ENCODE data around the gene LDLRAD2.
A peak's percentile ranks its signal among the peaks of the same experiment; 100 is the strongest.

Gene LDLRAD2

DNA sequence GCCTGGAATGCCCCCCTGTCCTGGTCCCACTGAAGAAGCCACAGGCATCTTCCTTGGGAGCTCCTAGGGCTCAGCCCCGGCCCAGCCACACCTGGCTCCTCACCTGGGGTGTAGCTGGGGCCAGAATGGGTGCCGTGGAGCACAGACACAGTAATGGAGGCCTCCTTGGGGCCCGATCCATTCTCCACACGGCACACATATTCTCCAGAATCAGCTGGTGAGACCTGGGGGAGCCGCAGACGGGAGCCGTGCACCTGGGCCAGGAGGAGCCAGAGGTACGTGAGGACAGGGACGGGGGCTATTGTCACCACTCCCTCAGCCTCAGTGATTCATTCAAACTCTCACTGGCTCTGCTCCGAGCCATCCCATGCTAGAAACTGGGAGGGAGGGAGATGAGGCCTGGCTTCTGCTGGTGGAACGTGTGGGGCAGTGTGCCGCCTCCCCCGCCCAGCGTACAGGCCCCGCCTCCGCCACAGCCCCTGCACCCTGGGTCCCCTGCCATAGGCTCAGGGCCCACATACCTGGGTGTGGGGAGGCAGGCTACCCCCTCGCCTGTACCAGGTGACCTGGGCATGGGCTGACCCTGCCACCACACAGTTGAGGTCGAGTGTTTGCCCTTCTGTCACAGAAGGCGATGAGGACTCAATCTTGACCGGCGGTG is 42.2 kb downstream of the LDLRAD2 start:
- DNase-seq, result no peak
- in situ Hi-C loops (cut with MboI; ENCODE audit: low pct_unique_long_range_greater_than_20kb, low sequenced_read_pairs), result no loop called here

DNA sequence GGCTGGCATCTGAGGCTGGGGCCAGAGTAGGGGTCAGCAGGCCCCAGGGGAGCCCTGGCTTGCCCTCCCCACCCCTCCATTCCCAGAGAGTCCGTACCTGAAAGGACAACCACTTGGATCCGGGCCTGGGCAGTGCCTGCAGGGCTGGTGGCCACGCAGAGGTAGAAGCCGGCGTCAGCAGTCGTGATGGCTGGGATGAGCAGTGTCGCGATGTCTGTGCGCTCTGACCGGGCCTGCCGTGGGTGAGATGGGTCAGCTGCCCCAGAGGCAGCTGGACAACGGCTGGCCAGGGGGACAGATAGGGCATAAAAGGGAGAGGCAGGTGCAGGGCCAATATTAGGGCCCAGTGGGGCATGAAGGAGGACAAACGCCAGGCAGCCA is 42.7 kb downstream of the LDLRAD2 start:
- no peak for DNase-seq
- in situ Hi-C loops (cut with MboI; ENCODE audit: low pct_unique_long_range_greater_than_20kb, low sequenced_read_pairs), result no loop called here

DNA sequence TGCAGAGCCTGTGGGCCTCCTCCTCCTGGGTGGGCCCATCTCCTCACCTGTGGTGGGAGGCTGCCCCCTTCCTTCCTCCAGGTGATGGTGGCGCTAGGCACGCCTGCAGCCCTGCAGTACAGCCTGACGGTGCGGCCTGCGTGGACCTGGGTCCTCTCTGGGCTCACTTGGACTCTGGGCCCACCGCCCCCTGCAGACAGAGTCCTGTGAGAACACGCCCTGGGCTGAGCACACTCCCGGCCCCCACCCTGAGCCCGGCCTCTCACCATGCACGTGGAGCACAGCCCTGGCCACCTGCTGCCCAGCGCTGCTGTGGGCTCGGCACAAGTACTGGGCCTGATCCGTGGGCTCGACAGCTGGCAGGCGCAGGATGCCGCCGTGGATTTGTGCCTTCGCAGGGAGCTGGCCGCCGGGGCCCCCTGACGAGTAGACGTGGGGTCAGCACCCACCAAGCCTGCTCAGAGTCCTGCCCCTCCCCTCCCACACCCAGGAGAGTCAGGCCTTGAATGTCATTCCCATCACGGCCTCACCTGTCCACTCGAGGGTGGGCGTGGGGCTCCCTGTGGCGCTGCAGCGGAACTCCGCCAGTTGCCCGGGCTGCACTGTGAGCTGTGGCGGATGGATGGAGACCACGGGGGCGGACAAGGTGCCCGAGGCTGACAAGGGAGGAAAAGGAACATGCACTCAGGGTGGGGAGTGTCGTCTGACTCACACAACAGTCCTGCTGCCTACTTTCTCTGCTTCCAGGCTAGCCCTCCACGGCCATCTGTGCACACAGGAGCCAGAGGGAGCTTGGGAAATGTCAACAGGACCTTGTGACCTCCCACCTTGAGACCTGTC is 43.4 kb downstream of the LDLRAD2 start:
- in situ Hi-C loops (cut with MboI; ENCODE audit: low pct_unique_long_range_greater_than_20kb, low sequenced_read_pairs), result no loop called here
- DNase-seq, result no peak

DNA sequence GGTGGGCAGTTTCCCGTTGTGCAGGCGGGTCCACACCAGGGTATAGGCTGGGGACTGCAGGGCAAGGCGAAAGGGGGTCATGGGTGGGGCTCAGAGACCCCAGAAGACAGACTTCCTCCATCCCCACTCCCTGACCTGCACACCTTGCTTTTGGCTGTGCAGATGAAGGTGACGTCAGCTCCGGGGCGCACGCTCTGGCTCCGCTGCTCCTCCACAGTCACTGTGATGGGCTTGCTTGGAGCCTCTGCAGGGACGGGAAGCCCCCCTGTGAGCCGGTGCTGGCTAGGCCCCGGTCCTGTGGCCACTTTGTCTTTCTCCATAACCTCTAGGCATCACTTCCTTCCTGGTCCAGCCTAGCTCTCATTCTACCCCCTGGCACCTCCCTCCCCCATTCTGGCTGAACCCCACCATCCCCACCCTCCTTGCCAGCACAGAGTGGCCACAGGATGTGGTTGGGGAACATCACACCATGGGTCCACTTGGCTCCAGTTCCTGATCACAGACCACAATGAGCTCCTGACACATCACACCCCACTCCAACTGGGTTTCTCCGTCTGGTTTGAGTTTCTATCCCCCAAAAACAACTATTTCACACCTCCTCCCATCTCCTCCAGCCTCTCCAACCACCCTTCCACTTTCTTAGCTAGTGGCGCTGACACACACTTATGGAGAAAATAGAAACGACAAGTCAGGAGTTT is 45.2 kb downstream of the LDLRAD2 start:
- DNase-seq, result no peak
- in situ Hi-C loops (cut with MboI; ENCODE audit: low pct_unique_long_range_greater_than_20kb, low sequenced_read_pairs), result no loop called here

DNA sequence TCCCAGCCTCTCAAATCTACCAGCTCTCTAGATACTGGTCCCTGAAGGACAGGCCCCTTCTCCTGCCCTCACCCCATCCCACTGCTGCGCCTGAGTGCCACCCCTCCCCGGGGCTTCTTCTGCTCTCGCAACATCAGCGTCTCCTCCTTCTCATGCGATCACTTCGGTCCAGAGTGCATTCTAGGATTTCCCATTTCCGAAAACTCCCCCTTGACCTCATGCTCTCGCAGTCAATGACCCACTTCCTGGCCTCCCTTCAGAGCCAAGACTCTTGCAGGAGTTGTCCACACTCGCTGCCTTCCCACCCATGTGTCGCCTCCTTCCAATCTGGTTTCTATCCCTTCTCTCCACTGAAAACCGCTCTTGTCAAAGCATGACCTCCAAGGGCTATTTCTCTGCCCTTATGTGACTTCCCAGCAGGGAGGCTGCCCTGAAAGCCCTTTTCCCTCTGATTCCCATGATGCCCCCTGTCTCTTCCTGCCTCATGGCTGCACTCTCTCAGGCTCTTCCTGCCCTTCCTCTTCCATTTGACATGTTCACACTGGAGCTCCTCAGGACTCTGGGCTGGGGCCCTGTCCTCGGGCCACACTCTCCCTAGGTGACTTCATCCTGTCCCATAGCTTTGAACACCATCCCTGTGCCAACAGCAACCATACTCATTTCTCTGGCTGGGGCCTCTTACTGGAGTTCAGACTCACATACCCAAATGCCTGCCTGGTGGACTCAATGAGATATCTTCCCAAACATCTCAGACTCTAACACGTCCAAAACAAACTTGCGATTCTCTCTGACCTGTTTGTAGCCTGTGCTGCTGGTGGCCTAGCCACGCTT is 46.0 kb downstream of the LDLRAD2 start:
- in situ Hi-C loops (cut with MboI; ENCODE audit: low pct_unique_long_range_greater_than_20kb, low sequenced_read_pairs), result no loop called here
- no peak for DNase-seq

DNA sequence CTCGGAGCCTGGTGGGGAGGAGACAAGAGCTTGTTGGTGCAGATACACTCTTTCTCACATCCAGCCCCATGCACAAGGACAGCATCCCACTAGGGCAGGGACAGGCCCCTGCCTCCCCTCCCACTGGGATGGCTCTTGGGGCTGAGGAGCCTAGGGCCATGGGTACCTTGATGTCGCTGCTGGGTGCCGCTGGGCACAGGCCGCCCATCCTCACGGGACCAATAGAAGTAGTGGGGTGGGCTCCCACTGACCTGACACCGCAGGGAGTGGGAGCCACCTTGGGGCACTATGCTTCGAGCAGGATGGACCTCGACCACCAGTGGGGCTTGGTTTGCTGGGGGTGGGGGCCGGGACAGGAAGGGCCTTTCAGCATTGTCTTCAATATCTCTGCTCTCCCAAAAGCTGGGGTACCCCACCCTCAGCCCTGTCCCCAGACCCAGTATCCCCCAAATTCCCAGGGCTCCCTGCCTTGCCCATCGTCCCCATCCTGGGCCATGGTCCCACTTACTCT is 47.7 kb downstream of the LDLRAD2 start:
- DNase-seq, result no peak
- in situ Hi-C loops (cut with MboI; ENCODE audit: low pct_unique_long_range_greater_than_20kb, low sequenced_read_pairs), result no loop called here

DNA sequence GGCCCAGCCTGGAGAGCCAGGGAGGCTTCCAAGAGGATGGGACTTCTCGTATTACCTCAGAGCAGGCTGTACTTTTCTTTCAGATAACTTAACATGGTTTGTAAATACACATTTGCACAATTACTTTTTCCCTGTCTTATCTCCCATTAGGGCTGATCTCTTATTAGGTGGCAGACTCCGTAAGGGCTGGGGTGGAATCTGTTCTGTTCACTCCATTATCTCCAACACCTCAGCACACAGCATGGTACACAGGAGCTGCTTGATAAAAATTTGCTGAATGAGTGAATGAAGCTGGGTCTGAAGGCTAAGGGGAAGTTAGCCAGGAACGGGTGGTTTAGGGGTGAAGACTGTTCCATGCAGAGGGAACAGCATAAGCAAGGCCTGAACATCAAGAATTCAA is 48.9 kb downstream of the LDLRAD2 start:
- in situ Hi-C loops (cut with MboI; ENCODE audit: low pct_unique_long_range_greater_than_20kb, low sequenced_read_pairs), result no loop called here
- no peak for DNase-seq

DNA sequence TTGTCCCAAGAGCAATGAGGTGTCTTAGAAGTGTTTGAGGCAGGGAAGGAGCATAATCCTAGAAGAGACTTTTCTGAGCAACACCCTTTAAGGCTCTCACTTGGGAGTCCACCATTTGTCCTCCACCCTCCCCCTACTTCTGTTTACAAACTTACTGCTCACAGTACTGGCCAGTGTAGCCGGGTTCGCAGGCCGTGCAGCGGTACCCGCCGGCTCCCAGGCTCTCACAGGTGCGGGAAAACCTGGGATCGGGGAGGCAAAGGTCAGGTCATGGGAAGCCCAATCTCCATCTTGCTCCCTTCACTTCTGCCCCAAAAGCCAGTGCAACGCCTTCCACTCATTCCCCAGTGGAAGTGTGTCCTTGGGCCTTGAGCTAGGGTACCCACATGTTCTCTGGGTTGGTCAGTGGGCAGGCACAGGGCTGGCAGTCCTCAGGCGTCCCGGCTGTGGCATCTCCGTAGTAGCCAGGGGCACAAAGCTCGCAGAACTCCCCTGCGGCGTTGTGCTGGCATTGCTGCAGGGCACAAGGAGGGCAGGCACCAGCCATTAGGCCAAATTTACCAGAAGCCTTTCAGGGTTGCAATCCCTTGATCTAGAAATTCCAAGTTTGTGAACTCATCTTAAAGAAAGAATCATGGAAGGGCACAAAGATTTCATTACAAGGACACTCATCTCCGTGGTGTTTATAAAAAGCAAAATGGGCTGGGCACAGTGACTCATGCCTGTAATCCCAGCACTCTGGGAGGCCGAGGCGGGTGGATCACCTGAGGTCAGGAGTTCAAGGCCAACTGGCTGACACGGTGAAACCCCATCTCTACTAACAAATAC is 49.8 kb downstream of the LDLRAD2 start:
- in situ Hi-C loops (cut with MboI; ENCODE audit: low pct_unique_long_range_greater_than_20kb, low sequenced_read_pairs), result no loop called here
- DNase-seq, result no peak

DNA sequence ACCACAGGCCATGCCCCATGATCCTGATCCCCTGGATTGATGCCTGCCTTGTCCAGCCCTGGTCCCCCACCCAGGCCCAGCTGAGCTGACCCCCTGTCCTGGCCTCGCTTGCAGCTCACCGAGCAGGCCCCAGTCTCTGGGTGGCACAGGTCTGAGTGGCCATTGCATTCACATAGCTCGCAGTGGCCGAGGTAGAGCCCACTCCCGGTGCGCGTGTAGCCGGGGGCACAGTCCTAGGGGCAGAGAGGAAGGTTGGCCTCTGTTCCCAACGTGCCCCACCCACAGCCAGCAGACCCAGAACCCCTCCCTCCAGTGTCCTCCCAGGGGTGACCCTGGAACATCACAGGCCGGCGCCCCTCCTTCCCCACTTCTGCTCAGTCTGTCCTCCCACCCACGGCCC is 51.9 kb downstream of the LDLRAD2 start:
- in situ Hi-C loops (cut with MboI; ENCODE audit: low pct_unique_long_range_greater_than_20kb, low sequenced_read_pairs), result no loop called here
- DNase-seq, result no peak

DNA sequence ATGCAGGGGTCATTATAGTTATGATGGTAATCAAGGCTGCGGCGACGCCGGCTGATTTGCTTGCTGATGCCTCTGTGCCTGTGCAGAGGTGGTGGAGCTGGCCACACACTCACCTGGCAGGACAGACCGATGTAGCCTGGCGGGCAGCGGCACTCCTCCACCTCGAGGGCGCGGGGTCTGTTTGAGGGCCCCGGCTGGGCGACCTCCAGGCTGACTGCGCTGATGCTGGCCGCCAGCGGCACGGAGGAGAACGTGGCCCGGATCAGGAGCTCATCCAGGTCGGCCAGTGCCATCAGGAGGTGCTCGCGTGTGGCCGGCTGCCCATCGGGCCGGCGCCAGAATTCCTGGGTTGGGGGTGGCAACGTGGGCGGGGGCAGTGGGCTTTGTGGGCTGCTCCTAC is 52.7 kb downstream of the LDLRAD2 start:
- in situ Hi-C loops (cut with MboI; ENCODE audit: low pct_unique_long_range_greater_than_20kb, low sequenced_read_pairs), result no loop called here

DNA sequence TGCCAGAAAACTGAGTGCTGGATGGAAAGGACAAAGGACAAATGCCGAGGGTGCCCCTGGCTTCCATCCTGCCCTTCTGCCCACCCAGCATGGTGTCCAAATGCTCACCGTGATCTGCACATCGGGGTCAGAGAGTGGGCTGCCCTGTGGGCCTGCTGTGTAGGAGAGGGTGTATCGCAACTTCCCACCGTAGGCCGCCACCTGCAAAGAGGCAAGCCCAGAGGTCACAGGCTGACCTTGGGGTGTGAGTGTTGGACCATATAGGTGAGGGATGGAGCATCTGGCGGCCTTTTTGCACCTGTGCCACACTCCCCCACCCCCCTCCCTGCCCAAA is 53.5 kb downstream of the LDLRAD2 start:
- DNase-seq, result no peak
- in situ Hi-C loops (cut with MboI; ENCODE audit: low pct_unique_long_range_greater_than_20kb, low sequenced_read_pairs), result no loop called here

More for the DNA sequence above, 52.7 kb downstream of the LDLRAD2 start:
- no peak for DNase-seq

DNA sequence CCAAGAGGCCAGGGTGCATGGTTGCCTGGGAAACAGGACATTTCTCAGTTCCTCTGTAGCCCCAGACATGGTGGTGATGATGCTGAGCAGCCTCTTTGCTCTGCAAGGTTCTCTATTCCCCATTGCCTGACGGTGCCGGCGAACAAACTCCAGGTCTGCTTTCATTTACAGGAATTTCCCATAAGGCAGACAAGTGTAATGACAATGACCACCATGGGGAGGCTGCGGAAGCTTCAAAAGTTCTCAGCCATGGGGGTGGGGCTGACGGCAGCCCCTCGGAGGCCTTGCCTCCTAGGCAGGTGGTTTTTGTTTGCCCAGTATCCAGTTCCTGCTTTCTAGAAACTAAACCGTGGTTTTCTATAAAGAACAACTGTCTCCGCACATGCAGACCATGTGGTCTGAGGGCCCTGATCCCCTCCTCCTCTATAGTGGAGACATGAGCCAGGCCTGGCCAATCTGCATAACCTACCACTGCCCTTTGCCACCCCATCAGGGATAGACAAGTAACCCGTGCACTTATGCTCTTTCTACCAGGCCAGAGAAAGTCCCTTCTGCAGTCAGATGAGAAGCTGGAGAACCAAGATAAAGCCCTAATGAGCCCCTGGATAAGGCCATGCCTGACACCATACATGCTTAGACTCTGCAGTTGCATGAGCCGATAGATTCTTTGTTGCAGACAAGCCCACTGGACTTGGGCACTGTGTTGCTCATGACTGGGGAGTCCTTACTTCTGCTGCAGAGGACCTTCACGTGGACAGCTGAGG is 54.1 kb downstream of the LDLRAD2 start:
- DNase-seq, result peak; percentile 63
- in situ Hi-C loops (cut with MboI; ENCODE audit: low pct_unique_long_range_greater_than_20kb, low sequenced_read_pairs), result no loop called here

DNA sequence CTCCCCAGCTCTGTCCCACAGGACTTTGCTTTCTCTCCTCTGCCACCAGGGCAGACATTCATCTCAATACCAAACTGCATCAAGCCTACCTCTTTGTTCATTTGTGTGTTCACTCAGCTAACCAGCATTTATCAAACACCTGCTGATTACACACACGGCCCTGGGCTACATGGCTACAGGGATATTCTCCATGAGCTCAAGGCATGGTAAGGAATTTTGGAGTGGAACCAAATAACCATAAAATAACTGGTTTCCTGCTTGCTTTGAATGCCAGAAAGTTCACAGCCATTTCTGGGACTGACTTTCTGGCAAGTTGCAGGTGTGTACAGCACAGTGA is 54.6 kb downstream of the LDLRAD2 start:
- no peak for DNase-seq
- in situ Hi-C loops (cut with MboI; ENCODE audit: low pct_unique_long_range_greater_than_20kb, low sequenced_read_pairs), result no loop called here

DNA sequence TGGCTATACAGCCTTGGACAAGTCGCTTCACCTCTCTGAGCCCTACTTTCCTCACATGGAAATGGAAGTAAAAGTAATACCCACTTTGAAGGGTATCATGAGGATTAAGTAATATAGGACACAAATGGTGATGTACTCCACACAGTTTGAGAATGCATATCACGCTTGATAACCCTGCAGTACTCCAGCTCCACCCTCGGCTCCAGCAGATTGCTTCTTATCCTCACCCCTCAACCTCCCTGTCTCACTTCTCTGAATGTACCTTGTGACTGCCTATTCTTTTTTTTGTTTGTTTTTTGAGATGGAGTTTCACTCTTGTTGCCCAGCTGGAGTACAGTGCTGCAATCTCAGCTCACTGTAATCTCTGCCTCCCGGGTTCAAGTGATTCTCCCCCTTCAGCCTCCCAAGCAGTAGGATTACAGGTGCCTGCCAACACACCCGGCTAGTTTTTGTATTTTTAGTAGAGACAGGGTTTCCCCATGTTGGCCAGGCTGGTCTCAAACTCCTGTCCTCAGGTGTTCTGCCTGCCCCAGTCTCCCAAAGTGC is 55.5 kb downstream of the LDLRAD2 start:
- DNase-seq, result no peak
- in situ Hi-C loops (cut with MboI; ENCODE audit: low pct_unique_long_range_greater_than_20kb, low sequenced_read_pairs), result no loop called here

DNA sequence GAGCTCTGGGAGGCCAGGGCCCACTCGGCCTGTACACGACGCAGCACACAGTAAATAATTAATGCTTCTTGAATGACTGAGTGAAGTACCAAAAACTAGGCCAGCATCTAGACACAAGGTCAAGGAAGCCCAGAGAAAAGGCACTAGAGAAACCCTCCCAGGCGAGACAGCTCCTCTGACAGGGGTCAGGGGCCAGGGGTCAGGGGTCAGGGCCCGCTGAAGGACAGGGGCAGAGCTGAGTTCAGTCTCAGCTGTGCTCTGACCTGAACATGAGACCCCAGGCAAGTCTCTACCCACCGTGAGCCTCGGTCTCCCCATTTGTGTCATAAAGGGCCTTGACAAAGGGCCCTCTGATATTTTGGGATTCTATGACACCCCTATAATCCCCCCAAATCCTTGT is 56.4 kb downstream of the LDLRAD2 start:
- in situ Hi-C loops (cut with MboI; ENCODE audit: low pct_unique_long_range_greater_than_20kb, low sequenced_read_pairs), result no loop called here
- DNase-seq, result no peak

DNA sequence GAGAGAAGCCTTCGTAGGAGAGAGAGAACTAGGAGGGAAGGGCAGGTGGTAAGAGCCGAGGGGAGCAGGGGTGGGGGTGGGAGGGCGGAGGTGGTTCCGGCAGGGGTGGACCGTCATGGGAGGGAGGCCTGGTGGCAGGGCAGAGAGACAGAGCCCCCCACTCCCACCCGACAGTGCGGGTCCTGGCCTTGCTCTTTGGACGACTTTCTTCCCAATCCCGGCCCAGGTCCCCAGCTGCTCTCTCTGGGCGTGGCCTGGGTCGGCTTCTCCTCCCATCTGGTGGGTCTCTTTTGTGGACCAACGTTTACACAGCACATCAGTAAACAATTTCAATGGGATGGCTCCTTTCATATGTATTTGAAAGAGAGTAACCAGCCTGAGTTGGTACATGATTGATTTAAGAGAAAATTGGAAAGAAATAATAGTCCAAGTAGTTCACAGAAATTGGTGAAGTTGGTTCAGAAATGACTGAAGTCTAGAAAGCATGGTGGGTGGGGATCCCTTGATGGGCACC is 56.9 kb downstream of the LDLRAD2 start:
- in situ Hi-C loops (cut with MboI; ENCODE audit: low pct_unique_long_range_greater_than_20kb, low sequenced_read_pairs), result no loop called here
- DNase-seq, result no peak

DNA sequence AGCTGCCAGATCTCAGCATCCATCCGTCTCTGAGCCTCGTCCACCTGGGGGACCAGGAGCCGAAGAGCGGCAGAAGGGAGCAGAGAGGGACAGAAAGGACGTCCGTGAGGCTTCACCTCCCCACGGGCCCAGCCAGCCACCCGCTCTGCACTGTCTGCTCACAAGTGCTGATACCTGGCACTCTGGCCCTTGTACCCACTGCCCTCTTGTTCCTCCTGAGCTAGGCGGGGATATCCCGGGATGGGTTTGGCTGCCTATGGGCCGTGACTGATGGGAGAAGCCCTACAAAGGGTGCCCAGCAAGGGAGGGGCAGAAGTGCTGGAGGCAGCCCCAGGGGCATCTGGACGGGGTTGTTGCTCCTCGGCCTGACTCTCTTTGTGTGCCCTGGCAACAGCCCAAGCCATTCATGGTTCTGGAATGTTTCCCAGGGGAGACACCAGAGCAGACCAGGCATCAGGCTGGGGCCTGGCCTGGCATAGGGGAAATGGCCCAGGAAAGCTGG is 57.6 kb downstream of the LDLRAD2 start:
- in situ Hi-C loops (cut with MboI; ENCODE audit: low pct_unique_long_range_greater_than_20kb, low sequenced_read_pairs), result no loop called here
- no peak for DNase-seq

Measured in KBM-7 (cell line).